ENCODE results near the gene TFPT. TPM values are rescaled to one million over a fixed set of nuclear protein-coding genes. Genes with fewer than 3 reads are reported as not detected.

TFPT gene
- total and polyA plus RNA-seq, 2 of the 13 experiments (the other 11 are each of a cell fraction or from before 2014, with no cell fraction given): 8.4 to 10.7 TPM

DNA sequence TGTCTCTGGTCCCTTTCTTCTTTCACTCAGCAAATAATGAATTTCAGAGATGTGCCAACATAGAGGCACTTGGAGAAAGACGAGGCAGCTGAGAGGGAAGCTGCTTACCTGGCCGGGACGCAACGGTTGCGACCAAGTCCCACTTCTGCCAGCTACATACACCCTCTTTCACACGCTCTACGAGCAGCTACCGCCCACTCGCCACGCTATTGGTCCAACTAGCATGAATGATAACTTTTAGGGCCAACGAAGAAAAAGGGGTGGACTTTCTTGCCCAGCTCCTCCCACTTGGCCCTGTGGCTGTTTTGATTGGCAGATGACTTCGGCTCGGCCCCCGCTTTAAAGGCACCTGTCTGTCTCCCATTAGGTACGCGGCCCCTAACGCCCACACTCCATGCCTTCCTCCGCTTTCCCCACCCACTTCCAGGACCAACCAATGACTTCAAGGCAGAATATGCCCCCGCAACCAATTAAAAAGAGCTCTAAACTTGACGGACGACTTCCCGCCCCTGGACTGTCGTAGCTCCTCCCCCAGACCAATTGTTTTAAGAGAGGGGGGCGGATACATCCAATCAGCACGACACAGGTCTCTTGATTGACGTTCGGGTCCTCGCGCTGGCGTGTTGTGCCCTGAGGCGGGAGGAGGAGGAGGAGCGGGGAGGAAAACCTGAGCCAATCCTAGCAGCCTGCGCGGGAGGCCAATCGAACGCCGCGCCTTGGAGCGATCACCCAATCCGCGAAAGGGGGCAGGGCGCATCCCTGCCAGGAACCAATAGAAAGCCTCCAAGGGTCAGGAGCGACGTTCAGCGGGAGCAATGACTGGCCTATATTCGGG, 21.6 kb upstream of the TFPT start (continued):
- TF ChIP-seq, protein P1, sequence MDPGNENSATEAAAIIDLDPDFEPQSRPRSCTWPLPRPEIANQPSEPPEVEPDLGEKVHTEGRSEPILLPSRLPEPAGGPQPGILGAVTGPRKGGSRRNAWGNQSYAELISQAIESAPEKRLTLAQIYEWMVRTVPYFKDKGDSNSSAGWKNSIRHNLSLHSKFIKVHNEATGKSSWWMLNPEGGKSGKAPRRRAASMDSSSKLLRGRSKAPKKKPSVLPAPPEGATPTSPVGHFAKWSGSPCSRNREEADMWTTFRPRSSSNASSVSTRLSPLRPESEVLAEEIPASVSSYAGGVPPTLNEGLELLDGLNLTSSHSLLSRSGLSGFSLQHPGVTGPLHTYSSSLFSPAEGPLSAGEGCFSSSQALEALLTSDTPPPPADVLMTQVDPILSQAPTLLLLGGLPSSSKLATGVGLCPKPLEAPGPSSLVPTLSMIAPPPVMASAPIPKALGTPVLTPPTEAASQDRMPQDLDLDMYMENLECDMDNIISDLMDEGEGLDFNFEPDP (CRISPR knock-in tag; conservative IDR thresholded peaks at IDR 0.05): no peak
- TF ChIP-seq, protein P2, sequence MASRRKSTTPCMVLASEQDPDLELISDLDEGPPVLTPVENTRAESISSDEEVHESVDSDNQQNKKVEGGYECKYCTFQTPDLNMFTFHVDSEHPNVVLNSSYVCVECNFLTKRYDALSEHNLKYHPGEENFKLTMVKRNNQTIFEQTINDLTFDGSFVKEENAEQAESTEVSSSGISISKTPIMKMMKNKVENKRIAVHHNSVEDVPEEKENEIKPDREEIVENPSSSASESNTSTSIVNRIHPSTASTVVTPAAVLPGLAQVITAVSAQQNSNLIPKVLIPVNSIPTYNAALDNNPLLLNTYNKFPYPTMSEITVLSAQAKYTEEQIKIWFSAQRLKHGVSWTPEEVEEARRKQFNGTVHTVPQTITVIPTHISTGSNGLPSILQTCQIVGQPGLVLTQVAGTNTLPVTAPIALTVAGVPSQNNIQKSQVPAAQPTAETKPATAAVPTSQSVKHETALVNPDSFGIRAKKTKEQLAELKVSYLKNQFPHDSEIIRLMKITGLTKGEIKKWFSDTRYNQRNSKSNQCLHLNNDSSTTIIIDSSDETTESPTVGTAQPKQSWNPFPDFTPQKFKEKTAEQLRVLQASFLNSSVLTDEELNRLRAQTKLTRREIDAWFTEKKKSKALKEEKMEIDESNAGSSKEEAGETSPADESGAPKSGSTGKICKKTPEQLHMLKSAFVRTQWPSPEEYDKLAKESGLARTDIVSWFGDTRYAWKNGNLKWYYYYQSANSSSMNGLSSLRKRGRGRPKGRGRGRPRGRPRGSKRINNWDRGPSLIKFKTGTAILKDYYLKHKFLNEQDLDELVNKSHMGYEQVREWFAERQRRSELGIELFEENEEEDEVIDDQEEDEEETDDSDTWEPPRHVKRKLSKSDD (CRISPR knock-in tag; IDR thresholded peaks at IDR 0.05; ENCODE audit: low read depth): no peak
- TF ChIP-seq RARA (CRISPR knock-in tag; IDR thresholded peaks at IDR 0.05): no peak
- no peak for TF ChIP-seq ATF7-NPFF (CRISPR knock-in tag; IDR thresholded peaks at IDR 0.05; ENCODE audit: low read depth)
- TF ChIP-seq MED8 (CRISPR knock-in tag; IDR thresholded peaks at IDR 0.05; ENCODE audit: insufficient replicate concordance): no peak
- TF ChIP-seq, protein P3, sequence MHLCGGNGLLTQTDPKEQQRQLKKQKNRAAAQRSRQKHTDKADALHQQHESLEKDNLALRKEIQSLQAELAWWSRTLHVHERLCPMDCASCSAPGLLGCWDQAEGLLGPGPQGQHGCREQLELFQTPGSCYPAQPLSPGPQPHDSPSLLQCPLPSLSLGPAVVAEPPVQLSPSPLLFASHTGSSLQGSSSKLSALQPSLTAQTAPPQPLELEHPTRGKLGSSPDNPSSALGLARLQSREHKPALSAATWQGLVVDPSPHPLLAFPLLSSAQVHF (CRISPR knock-in tag; IDR thresholded peaks at IDR 0.05): no peak
- TF ChIP-seq ZNF652 (CRISPR knock-in tag; IDR thresholded peaks at IDR 0.05; ENCODE audit: borderline replicate concordance, low read depth): no peak
- TF ChIP-seq ZNF550 (CRISPR knock-in tag; IDR thresholded peaks at IDR 0.05; ENCODE audit: borderline replicate concordance): no peak
- TF ChIP-seq FOXA3 (CRISPR knock-in tag; IDR thresholded peaks at IDR 0.05): no peak
- TF ChIP-seq SETDB1 (CRISPR knock-in tag; IDR thresholded peaks at IDR 0.05; ENCODE audit: borderline replicate concordance): no peak
- no peak; the same call in 1 of the 2 replicates for TF ChIP-seq MEF2D (CRISPR knock-in tag; IDR thresholded peaks at IDR 0.05)
- no peak for TF ChIP-seq AKAP8 (CRISPR knock-in tag; IDR thresholded peaks at IDR 0.05)
- no peak for TF ChIP-seq NR2F6 (IDR thresholded peaks at IDR 0.05)
- TF ChIP-seq NR2F6 (CRISPR knock-in tag; IDR thresholded peaks at IDR 0.05): no peak
- TF ChIP-seq ESRRA (CRISPR knock-in tag; IDR thresholded peaks at IDR 0.05; ENCODE audit: low read depth): no peak
- TF ChIP-seq, protein P4, sequence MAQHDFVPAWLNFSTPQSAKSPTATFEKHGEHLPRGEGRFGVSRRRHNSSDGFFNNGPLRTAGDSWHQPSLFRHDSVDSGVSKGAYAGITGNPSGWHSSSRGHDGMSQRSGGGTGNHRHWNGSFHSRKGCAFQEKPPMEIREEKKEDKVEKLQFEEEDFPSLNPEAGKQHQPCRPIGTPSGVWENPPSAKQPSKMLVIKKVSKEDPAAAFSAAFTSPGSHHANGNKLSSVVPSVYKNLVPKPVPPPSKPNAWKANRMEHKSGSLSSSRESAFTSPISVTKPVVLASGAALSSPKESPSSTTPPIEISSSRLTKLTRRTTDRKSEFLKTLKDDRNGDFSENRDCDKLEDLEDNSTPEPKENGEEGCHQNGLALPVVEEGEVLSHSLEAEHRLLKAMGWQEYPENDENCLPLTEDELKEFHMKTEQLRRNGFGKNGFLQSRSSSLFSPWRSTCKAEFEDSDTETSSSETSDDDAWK (CRISPR knock-in tag; IDR thresholded peaks at IDR 0.05): no peak
- TF ChIP-seq, protein P5, sequence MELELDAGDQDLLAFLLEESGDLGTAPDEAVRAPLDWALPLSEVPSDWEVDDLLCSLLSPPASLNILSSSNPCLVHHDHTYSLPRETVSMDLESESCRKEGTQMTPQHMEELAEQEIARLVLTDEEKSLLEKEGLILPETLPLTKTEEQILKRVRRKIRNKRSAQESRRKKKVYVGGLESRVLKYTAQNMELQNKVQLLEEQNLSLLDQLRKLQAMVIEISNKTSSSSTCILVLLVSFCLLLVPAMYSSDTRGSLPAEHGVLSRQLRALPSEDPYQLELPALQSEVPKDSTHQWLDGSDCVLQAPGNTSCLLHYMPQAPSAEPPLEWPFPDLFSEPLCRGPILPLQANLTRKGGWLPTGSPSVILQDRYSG (CRISPR knock-in tag; IDR thresholded peaks at IDR 0.05): no peak
- TF ChIP-seq, protein P6, sequence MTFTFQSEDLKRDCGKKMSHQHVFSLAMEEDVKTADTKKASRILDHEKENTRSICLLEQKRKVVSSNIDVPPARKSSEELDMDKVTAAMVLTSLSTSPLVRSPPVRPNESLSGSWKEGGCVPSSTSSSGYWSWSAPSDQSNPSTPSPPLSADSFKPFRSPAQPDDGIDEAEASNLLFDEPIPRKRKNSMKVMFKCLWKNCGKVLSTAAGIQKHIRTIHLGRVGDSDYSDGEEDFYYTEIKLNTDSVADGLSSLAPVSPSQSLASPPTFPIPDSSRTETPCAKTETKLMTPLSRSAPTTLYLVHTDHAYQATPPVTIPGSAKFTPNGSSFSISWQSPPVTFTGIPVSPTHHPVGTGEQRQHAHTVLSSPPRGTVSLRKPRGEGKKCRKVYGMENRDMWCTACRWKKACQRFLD (CRISPR knock-in tag; IDR thresholded peaks at IDR 0.05; ENCODE audit: borderline replicate concordance): no peak
- no peak for TF ChIP-seq RFXANK (CRISPR knock-in tag; IDR thresholded peaks at IDR 0.05)
- no peak for TF ChIP-seq HOXA5 (CRISPR knock-in tag; IDR thresholded peaks at IDR 0.05)
- TF ChIP-seq PITX1 (CRISPR knock-in tag; IDR thresholded peaks at IDR 0.05): no peak
- no peak for TF ChIP-seq ZSCAN20 (CRISPR knock-in tag; IDR thresholded peaks at IDR 0.05; ENCODE audit: borderline replicate concordance)
- no peak for TF ChIP-seq ZNF746 (CRISPR knock-in tag; IDR thresholded peaks at IDR 0.05)
